ENCODE data around the gene DGUOK.

DNA sequence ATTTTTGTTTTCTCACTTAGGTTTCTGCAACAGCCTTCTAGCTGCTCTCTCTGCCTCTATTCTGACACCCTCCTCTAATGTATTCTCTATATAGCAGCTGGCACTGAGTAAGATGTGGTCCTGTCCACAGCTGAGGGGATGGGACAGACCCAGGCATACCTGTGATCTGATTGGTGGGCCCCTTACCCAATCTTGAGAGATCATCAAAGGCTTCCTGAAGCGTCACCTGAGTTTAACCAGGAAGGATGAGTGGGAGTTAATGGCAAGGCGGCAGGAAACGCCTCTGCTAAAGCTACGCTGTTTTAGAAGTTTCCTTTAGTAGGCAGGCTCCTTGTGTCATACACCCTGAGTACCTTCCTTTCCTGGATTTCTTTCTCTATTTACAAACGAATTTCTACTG is 52.3 kb downstream of the DGUOK start:
- TF ChIP-seq, protein P1, sequence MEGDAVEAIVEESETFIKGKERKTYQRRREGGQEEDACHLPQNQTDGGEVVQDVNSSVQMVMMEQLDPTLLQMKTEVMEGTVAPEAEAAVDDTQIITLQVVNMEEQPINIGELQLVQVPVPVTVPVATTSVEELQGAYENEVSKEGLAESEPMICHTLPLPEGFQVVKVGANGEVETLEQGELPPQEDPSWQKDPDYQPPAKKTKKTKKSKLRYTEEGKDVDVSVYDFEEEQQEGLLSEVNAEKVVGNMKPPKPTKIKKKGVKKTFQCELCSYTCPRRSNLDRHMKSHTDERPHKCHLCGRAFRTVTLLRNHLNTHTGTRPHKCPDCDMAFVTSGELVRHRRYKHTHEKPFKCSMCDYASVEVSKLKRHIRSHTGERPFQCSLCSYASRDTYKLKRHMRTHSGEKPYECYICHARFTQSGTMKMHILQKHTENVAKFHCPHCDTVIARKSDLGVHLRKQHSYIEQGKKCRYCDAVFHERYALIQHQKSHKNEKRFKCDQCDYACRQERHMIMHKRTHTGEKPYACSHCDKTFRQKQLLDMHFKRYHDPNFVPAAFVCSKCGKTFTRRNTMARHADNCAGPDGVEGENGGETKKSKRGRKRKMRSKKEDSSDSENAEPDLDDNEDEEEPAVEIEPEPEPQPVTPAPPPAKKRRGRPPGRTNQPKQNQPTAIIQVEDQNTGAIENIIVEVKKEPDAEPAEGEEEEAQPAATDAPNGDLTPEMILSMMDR (IDR thresholded peaks at IDR 0.05; ENCODE audit: low read depth, low read length): no peak
- no peak for TF ChIP-seq EZH2phosphoT487 (IDR thresholded peaks at IDR 0.05; ENCODE audit: low read depth)

Data from OCI-LY3 (cell line).